GM19324 (cell line): ENCODE results near the gene KPNA3.
"Not testable (repeated sequence)": the region's sequence is repeated elsewhere in the genome, so short reads cannot be mapped to it uniquely, and the experiment has no call there.

ENCODE experiments used
- ATAC-seq: cut with Tn5 transposase; IDR thresholded peaks from one replicate; pipeline ENCODE4 v1.9.1; 2021; ENCODE audit warnings: mild to moderate bottlenecking, moderate library complexity; ENCODE audit not compliant: unreplicated experiment, low FRiP score

The KPNA3 gene

DNA sequence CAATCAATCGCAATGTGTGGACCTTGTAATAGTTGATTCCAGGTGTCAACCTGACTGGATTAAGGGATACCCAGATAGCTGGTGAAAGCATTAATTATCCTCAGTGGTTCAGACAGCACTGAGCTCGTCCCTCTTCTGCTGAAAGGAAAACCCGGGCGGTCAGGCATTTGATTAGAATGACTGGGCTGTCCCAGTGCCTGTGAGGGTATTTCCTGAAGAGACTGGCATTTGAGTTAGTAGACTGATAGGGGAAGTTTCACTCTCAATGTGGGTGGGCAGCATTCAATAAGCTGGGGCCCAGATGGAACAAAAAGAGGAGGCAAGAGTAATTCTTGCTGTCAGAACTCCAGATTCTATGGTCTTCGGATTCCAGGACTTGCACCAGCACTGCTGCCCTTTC is 31.9 kb downstream of the KPNA3 start:
- ATAC-seq, result no peak

DNA sequence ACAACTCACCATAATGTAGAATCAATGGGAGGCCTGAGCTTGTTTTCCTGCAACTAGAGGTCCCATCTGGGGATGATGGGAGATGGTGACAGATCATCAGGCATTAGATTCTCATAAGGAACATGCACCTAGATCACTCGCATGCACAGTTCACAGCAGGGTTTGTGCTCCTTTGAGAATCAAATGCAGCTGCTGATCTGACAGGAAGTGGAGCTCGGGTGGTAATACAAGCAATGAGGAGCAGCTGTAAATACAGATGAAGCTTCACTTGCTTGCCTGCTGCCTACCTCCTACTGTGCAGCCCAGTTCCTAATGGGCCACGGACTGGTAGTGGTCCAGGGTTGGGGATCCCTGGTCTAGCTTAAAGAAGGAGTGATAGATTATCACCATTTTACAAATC is 33.0 kb downstream of the KPNA3 start:
- ATAC-seq, result no peak

DNA sequence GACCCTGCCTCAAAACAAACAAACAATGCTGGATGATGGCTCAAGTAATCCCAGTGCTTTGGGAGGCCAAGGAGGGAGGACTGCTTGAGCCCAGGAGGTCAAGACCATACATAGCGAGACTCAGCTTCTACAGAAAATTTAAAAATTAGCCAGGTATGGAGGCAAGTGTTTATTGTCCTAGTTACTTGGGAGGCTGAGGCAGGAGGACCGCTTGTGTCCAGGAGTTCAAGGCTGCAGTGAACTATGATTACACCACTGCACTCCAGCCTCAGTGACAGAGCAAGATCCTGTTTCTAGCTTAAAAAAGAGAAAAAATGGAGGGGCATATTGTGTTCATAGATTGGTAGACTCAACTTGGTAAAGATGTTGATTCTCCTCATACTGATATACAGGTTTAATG is 36.2 kb downstream of the KPNA3 start:
- ATAC-seq, result no peak

DNA sequence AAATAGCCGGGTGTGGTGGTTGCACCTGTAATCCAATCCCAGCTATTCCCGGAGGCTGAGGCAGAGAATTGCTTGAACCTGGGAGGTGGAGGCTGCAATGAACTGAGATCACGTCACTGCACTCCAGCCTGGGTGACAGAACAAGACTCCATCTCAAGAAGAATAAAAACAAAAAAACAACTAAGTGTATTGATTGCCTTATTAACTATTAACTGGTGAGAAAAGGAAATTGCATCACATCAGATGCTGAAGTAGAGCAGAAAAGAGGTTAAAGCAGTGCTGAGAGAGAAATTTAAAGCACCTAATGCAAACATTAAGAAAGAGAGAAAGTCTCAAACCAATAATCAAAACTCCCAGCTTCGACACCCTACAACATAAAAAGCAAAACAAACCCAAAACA is 38.3 kb downstream of the KPNA3 start:
- ATAC-seq, result no peak

DNA sequence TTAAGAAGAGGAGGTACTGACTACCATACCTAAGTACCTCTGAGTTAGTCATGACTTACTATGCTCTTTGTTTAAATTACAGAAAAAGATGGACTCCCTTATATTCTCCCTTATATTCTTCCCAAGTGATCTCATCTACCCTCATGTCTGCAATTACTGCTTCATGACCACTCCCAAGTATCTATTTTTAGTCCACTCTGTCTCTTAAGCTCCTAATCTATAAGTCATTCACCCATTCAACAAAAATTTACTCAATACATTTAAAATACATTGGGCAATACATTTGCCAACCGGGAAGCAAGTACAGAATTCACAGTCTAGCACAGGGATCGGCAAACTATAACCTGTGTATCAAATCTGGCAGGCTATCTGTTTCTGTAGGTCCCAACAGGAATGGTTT is 42.6 kb downstream of the KPNA3 start:
- no peak for ATAC-seq

DNA sequence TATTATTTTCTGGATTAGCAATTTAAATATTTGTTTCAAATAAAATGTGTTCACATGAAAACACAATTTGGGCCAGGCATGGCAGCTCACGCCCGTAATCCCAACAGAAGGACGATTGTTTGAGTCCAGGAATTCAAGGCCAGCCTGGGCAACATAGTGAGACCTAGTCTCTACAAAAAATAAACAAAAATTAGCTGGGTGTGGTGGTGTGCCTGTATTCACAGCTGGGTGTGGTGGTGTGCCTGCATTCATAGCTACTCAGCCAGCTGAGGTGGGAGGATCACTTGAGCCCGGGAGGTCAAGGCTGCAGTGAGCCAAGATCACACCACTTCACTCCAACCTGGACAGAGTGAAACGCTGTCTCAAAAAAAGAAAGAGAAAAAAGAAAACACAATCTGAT is 46.4 kb downstream of the KPNA3 start:
- ATAC-seq, result no peak

DNA sequence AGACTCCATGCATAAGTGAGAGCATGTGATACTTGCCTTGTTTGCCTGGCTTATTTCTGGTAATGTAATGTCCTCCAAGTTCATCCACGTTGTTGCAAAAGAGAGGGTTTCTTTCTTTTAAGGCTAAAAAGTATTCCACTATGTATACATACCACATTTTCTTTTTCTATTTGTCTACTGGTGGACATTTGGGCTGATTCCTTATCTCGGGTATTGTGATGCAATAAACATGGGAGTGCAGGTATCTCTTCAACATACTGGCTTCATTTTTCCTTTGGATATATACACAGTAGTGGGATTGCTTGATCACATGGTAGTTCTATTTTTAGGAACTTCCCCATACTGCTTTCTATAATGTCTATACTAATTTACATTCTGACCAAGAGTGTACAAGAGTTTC is 51.6 kb downstream of the KPNA3 start:
- no peak for ATAC-seq

DNA sequence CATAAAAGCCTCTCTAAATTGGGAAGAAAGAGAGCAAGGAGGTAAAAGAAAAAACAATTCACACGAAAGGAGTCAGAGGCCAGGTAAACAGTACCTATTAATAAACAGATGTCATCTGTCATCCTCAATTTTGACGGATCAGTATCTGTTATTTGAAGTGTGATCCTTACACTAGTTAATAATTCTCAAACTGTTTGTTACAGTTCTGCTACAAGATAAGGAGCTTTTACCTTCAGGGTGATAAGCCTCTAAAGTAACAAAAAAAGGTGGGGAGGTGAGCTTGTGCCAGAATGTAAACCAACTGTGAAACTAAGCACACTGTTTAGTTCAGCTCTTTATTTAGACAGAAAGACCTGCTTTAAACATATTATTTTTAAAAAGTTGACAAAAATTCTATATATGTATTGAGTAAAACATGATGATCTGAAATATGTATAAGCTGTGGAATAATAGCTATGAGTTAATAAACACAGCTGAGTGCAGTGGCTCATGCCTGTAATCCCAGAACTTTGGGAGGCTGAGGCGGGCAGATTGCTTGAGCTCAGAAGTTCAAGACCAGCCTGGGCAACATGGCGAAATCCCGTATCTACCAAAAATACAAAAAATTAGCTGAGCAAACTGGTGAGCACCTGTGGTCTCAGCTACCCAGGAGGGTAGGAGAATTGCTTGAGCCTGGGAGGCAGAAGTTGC is 52.8 kb downstream of the KPNA3 start:
- ATAC-seq, result no peak

DNA sequence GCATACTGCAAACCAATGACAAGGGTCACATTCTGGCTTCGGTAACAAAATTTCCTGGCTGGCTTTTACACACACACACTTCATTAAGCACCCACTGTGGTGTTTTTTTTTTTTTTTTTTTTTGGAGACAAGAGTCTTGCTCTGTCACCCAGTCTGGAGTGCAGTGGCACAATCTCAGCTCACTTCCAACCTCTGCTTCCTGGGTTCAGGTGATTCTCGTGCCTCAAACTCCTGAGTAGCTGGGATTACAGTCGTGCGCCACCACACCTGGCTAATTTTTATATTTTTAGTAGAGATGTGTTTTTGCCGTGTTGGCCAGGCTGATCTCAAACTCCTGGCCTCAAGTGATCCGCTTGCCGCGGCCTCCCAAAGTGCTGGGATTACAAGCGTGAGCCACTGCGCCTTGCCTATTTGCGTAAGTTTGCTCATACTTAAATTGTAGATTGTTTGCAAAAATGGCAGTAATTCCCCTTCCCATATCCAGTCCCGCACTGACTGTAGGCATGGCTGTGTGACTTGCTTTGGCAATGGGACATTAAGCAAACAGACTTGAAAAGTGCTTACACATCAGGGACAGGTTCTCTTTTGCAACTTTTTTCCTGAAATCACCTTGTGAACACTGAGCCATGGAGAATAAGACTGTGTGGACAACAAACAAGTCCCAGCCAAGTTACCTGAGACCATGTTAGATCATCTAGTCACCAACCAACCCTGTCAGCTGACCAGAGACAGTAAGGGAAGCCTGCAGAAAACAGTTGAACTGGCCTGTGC is 59.1 kb downstream of the KPNA3 start:
- no peak for ATAC-seq

DNA sequence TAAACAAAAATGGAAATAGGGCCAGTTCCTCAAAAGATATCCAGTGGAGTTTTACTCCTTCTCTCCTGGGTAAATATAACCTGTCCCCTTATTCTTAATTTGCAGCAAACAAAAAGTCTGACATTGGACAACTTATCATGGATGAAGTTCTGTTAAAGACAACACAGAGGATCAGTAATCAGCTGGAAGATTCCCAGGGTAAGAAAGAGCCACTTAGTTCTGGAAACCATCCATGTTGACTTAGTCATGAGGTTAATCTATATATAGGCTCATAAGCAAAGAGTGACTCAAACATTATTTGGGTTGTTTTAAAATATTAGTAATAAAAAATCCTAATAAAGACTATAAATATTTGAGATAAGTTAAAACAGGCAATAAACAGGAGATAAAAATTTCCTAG is 60.7 kb downstream of the KPNA3 start:
- ATAC-seq, result no peak

DNA sequence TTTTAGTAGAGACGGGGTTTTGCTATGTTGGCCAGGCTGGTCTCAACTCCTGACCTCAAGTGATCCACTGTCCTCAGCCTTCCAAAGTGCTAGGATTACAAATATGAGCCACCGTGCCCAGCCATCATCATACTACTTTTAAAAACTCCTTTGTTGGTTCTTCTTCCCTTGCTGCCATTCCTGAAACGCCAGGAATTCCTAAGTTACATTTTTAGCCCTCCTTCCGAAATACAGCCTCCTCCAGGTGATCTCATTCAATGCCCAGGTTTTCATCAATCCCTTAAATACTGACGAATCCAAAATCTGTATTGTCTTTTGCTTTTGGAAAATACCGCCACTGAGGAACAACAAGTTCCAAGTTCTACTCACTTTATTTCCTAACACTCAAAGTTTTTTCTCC is 75.9 kb downstream of the KPNA3 start:
- no peak for ATAC-seq

DNA sequence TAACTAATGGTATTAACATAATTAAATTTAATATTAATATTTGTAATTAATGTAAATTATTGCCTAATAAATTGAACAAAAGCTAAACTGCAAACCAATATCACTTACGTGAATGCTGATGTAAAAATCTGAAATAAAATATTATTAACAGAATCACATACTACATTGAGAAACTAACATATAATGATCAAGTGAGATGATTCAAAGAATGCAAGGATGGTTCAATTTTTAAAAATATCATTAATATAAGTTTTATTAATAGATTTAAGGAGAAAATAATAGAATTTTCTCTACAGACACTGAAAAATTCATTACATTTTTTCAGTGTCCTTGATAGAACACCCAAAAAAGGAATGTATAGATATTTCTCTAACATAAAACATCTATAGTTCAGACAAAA is 77.7 kb downstream of the KPNA3 start:
- no peak for ATAC-seq

DNA sequence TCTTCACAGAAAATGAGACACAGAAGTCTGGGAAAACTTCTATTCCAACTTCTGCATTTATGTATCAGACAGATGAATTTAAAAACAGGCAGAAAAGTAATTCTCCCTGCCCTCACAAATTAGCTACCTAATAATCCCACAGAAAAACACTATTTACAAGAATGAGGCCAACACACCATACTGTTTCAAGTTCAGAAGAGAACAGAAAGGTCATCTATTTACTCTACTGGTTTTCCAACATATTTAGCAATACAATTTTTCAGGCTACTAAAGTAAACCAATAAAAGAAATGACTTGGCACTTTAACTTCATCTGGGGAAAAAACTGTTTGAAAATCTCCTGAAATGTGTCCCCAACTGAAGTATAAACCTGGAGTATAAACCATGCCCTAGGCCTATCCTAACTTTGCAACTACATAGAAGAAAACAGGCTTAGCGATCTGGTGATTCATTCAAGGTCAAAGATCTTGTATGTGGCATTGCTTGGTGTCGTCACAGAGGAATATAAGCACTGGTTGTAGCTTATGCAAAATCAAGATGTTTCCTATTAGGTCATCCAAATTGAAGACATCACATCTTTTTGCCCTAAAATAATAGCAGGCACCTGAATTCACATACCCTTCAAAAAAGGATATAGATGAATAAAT is 81.1 kb downstream of the KPNA3 start:
- no peak for ATAC-seq

DNA sequence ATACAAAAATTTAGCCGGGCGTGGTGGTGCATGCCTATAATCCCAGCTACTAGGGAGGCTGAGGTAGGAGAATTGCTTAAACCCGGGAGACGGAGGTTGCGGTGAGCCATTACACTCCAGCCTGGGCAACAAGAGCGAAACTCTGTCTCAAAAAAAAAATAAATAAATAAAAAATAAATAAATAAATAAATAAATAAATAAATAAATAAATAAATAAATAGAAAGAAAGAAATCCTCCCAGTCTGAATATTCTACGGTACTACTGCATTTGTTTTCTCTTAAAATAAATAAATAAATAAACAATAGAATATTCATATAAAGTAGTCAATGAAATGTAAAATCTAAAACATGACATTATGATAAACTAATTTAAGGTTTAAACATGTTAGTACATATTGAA is 88.2 kb downstream of the KPNA3 start:
- ATAC-seq, result not testable (repeated sequence)

DNA sequence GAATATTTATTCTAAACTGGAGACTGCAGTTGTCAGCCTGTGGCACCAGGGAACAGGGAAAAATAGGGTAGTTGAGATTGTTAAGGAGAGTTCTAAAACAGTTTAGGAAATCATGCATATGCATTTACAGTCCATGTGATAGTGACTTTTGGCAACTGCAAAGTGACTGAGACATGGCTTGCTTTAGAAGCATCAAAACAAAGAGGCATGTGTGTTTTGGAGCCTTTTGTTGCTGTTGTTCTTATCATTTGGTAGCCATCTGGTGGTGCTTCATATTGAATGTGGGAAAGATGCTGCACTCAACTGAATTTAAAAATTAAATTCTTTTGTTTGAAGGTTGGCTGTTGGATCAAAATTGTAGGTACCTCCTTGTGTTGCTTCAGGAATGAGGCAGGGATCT is 91.0 kb downstream of the KPNA3 start:
- ATAC-seq, result no peak

DNA sequence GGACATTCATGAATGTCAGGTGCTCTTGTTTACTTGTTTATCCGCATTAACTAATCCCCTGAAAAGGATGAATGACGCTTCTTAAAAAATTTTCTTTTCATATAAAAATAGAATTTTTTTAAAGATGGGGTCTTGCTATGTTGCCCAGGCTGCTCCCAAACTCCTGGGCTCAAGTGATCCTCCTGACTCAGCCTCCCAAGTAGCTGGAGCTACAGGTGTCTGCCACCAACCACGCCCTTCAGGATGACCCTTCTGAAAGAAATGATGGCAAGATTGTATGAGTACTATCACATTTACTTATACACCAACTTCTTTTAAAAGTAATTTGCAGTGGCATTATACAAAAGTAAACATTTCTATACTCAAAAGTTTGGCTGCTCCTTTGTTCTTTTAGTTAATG is 95.0 kb downstream of the KPNA3 start:
- no peak for ATAC-seq

DNA sequence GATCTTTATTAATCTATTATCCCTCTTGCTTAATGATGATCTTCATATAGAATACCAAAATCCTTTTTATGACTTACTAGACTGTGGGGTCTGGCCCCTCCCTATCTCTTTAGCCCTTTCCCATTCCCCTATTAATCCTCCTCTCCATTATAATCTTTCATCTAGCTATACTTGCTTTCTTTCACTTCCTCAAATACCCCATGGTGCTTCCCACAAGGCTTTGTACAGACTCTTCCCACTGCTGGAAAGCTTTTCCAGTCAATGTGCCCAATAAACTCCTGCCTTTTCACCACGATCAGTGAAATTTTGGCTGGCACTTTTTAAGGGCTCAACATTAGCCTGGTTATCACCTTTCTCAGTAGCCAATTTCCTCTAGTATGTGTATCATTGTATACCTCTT is 98.0 kb downstream of the KPNA3 start:
- ATAC-seq, result no peak

DNA sequence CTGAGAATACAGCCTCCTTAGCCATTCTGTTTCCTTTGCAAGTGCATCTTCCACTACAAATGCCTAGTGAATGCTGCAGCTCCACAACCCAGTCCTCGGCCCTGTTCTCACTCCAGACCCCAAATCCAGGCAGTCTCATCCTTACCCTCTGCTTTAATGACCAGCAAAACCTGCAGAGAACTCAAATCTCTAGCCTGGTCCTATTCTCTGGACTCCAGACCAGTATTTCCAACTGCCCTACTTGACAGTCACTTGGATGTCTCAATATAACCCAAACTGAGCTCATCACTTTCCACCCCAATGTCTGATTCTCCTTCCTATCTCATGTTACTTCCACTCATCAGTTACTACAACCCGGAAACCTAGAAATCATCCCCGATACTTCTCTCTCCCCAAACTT is 98.6 kb downstream of the KPNA3 start:
- no peak for ATAC-seq

DNA sequence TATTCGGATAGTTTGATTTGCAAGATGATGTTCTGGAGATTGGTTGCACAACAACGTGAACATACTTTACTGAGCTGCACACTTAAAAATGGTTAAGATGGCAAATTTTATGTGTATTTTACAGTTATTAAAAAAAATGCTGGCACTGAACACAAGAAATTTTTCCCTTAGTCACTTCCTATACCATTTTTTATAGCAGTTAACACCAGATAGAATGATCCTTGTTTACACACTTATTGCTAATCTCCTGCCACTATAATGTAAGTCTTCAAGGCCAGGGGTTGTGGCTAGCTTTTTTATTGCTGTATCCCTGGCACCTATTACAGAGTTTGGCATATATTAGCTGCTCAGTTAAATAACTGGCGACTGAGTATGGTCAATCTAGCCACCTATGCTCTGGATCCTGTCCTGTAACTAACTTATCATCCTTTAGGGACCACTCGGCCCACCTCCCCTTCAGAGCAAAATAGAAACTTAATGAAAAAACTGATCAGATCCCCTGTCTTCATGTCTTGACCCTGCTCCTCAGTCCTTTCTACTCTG is 99.2 kb downstream of the KPNA3 start:
- no peak for ATAC-seq

DNA sequence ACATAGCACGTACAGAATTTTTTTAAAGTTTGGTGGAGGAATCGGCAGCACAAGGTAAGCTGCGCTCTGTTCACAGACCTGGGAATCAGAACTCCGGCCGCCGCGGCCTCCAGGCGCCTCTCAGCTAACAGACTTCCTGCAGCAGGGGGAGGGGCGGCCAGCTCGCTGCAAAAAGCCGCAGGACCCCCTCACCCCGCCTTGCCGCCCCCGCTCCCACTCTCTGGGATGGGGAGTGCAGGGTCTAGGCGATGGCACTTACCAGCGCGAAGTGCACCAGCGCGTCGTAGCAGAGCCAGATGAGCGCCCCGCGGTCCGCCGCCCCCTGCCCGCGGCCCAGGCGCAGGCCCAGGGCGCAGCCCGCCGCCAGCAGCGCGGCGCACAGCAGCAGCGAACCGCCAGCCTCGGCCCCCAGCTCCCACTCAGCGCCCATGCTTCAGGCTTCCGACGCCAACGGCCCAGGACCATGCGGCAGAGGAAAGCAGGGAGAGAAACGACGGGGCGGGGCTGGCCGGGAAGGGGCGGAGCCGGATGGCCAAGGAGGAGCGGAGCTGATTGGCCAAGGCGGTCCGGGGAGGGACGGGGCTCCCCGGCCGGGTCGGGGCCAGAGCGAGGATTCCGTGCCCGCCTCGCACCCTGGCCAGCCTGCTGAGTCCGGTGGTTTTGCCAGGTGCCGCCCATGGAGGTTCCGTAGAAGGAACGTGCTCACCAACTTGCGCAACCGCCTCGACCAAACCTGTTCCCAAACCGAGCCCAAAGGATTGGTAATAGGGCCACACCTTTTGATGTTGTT is 101.3 kb downstream of the KPNA3 start, which contains the start of gene EBPL:
Gene EBPL, minus strand, starts transcription at position 492 of the 790 bp plus-strand sequence. Its CDS starts 62 bp downstream, at position 430.
- peak; percentile 98 for ATAC-seq
